Lung (tissue), 12 donors: Measurements from ENCODE around the gene IFT80. TPM values are rescaled to one million over a fixed set of nuclear protein-coding genes. Genes with fewer than 3 reads are reported as not detected.

Experiments used
- ATAC-seq: fragments of 200-7000 bp; cut with Tn5 transposase; one replicate; pipeline ENCODE4 v1.9.1; 2020; ENCODE audit warnings: moderate number of reproducible peaks; ENCODE audit not compliant: insufficient read depth, low FRiP score
- DNase-seq, 3 donors: peaks; one replicate each; pipeline ENCODE4 v3.0.0-alpha.2; 2013 to 2017
- H3K27ac ChIP-seq, 2 donors: one replicate each; pipeline ENCODE4 v1.5.1; 2013; ENCODE audit warnings: mild to moderate bottlenecking in 2 of 2, moderate library complexity in 2 of 2, control low read depth in 1 of 2, inconsistent platforms in 1 of 2, low read depth in 1 of 2, low read length in 1 of 2
- H3K27me3 ChIP-seq, 3 donors: one replicate each; pipeline ENCODE4 v1.5.1; 2013; ENCODE audit warnings: low read length in 2 of 3; ENCODE audit not compliant: control insufficient read depth in 3 of 3, insufficient read depth in 3 of 3
- H3K36me3 ChIP-seq, 4 donors: one replicate each; pipeline ENCODE4 v1.5.1; 2013; ENCODE audit warnings: low read length in 4 of 4, mild to moderate bottlenecking in 1 of 4, moderate library complexity in 1 of 4; ENCODE audit not compliant: control insufficient read depth in 4 of 4, insufficient read depth in 4 of 4
- H3K4me1 ChIP-seq, 5 donors: one replicate each; pipeline ENCODE4 v1.5.1; 2013; ENCODE audit warnings: low read length in 5 of 5, mild to moderate bottlenecking in 2 of 5, moderate library complexity in 1 of 5; ENCODE audit not compliant: control insufficient read depth in 5 of 5, insufficient read depth in 5 of 5
- H3K4me3 ChIP-seq: one replicate; pipeline ENCODE4 v1.5.1; 2013; ENCODE audit warnings: mild to moderate bottlenecking, control low read depth, moderate library complexity
- H3K9ac ChIP-seq, 2 donors: one replicate each; pipeline ENCODE4 v1.5.1; 2013; ENCODE audit warnings: low read length in 2 of 2, control low read depth in 1 of 2; ENCODE audit not compliant: insufficient read depth in 1 of 2
- H3K9me3 ChIP-seq, 4 donors: one replicate each; pipeline ENCODE4 v1.5.1; 2013; ENCODE audit warnings: low read length in 3 of 4, mild to moderate bottlenecking in 1 of 4, moderate library complexity in 1 of 4; ENCODE audit not compliant: control insufficient read depth in 4 of 4, insufficient read depth in 3 of 4
- CTCF ChIP-seq: IDR thresholded peaks from 2 replicates; pipeline ENCODE4 v1.5.1; 2012; ENCODE audit warnings: mild to moderate bottlenecking; ENCODE audit errors: control extremely low read depth, extremely low read depth
- WGBS, 2 donors: extraction: QIAGEN DNeasy Blood & Tissue Kit; methylation state at CpG; one replicate each; pipeline ENCODE4 v1.1.7; 2013; 5-methylcytosine and 5-hydroxymethylcytosine counted together
- polyA plus RNA-seq, 2 donors: library from polyadenylated mRNA; stranded (reverse); fragments of 200-250 nt; gene quantifications; one replicate each; pipeline ENCODE4 v1.2.1, GENCODE V29; 2013
- total RNA-seq, 2 donors: library from RNA; depleted of rRNA in 1 of 2; stranded (reverse); fragments of >200 nt in 1 of 2; gene quantifications; one replicate each; pipeline ENCODE4 v1.2.1, GENCODE V29; 2014 to 2021
- donor health status: control.
- donor health status: control.
- donor health status: Bipolar disorder and iron deficiency.
- donor health status: healthy.
- donor health status: DM: yes; HTN: yes; CAD: no.

Gene IFT80
- total and polyA plus RNA-seq, 4 donors = 13.1 to 114 (median 27.9) TPM

GRCh38 chr3:160259589-160259988, 139.4 kb downstream of the IFT80 start:
- DNase-seq (no peak), ATAC-seq (no peak)
- no peak for TF ChIP-seq CTCF
- Histone ChIP-seq H3K9ac (no peak overlapping the region), H3K9me3 (no peaks in the 10 kb centered on the region), H3K27ac (no peak overlapping the region), H3K36me3 (peaks cover 0 to 2% (median under 1%) of the 10 kb centered on the region in 4 donors), H3K4me3 (no peak overlapping the region), H3K4me1 (no peaks in the 10 kb centered on the region), H3K27me3 (no peaks in the 10 kb centered on the region)
- WGBS, 2 donors = 63 to 94% methylated on average over 1 of the region's 1 CpG

GRCh38 chr3:160257606-160258005, 141.4 kb downstream of the IFT80 start:
- Histone ChIP-seq H3K36me3 (peaks cover 0 to 2% (median 0%) of the 10 kb centered on the region in 4 donors), H3K9ac (no peak overlapping the region), H3K27ac (no peak overlapping the region), H3K27me3 (no peaks in the 10 kb centered on the region), H3K9me3 (no peaks in the 10 kb centered on the region), H3K4me1 (no peaks in the 10 kb centered on the region), H3K4me3 (no peak overlapping the region)
- no peak for TF ChIP-seq CTCF
- 48 to 65% methylated on average over 2 of the region's 2 CpGs for WGBS, 2 donors
- no peak for DNase-seq
- no peak for ATAC-seq

DNA sequence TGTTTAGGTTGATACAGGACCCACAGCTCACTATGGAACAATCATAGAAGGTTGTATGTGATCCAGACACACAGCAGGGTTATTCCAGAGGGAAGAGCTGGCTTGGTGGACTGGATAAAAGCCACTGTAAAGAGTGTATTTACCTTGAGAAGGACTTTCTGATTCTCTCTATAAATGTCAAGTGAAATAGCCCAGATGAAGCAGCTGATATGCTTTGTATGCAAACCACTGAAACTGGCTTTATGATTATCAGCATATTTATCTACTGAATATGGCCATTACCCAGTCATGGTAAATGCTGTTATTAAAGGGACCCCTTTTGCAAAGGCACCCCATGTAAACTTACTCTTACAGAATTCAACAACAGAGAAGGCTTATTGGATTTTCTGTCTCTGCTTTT, 145.7 kb downstream of the IFT80 start:
- H3K27ac ChIP-seq = no peak overlapping the region
- ATAC-seq (no peak), DNase-seq (no peak)
- TF ChIP-seq CTCF = no peak
- H3K36me3 ChIP-seq = peaks cover 0 to under 1% (median 0%) of the 10 kb centered on the region in 4 donors
- no peak overlapping the region for H3K9ac ChIP-seq
- H3K9me3 ChIP-seq = no peaks in the 10 kb centered on the region
- H3K4me3 ChIP-seq = no peak overlapping the region
- no peaks in the 10 kb centered on the region for H3K27me3 ChIP-seq
- no peaks in the 10 kb centered on the region for H3K4me1 ChIP-seq

DNA sequence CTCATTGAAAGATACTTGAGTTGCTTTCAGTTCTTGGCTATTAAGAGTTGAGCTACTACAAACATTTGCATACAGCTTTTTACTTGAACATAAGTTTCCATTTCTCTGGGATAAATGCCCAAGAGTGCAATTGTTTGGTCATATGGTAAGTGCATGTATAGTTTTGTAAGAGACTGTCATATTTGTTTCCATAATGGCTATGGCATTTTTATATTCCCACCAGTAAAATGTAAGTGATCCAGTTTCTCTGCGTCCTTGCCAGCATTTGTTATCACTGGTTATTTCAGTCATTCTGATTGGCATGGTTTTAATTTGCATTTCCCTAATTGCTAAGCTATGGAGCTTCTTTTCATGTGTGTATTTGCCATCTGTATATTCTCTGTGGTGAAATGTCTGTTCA, 151.3 kb downstream of the IFT80 start:
- H3K27me3 ChIP-seq = no peaks in the 10 kb centered on the region
- no peak for DNase-seq
- H3K36me3 ChIP-seq = no peaks in the 10 kb centered on the region
- WGBS, 2 donors = 95% methylated on average over 1 of the region's 1 CpG
- ATAC-seq = no peak
- H3K4me1 ChIP-seq = no peaks in the 10 kb centered on the region
- H3K27ac ChIP-seq = no peak overlapping the region
- no peaks in the 10 kb centered on the region for H3K9me3 ChIP-seq
- H3K4me3 ChIP-seq = no peak overlapping the region
- TF ChIP-seq CTCF = no peak
- no peak overlapping the region for H3K9ac ChIP-seq
